ENCODE results near the gene GPD1. TPM values are rescaled to one million over a fixed set of nuclear protein-coding genes. Genes with fewer than 3 reads are reported as not detected.
"Not testable (repeated sequence)": the region's sequence is repeated elsewhere in the genome, so short reads cannot be mapped to it uniquely, and the experiment has no call there.

Gene GPD1
- total RNA-seq, 2 experiments from 2014 or later: 0.16 to 0.20 TPM

GRCh38 chr12:50129290-50129689 is 25.5 kb downstream of the GPD1 start:
- no peak overlapping the region for H3K27ac Mint-ChIP-seq
- no peaks in the 10 kb centered on the region for H3K9me3 Mint-ChIP-seq
- H3K27me3 Mint-ChIP-seq: no peaks in the 10 kb centered on the region
- peaks cover 29% of the 10 kb centered on the region for H3K36me3 Mint-ChIP-seq (ENCODE audit: low read depth)
- no peak for TF ChIP-seq CTCF (IDR thresholded peaks at IDR 0.05)
- ChIA-PET POLR2A (interaction anchor here (1.2 to 3.2 kb wide), 2 partner anchors 17 to 93 kb away, joined by 4 to 12 read pairs; partner anchors contain the start of gene COX14), CTCF (interaction anchor here (1.2 to 6.7 kb wide), 6 partner anchors 17 to 185 kb away, joined by 3 to 57 read pairs (median 5); partner anchors contain the start of genes CERS5 and COX14)
- DNase-seq (no peak), ATAC-seq (no peak)
- intact Hi-C loops (cut with micrococcal nuclease): no loop called here
- peaks cover 15% of the 10 kb centered on the region for H3K4me1 Mint-ChIP-seq (ENCODE audit: low read depth)
- H3K4me3 Mint-ChIP-seq: no peak overlapping the region

GRCh38 chr12:50132505-50133135 is 28.8 kb downstream of the GPD1 start:
- DNase-seq (no peak), ATAC-seq (peak; percentile 45)
- Mint-ChIP-seq H3K36me3 (ENCODE audit: low read depth) (peaks cover 41% of the 10 kb centered on the region), H3K27me3 (no peaks in the 10 kb centered on the region), H3K9me3 (no peaks in the 10 kb centered on the region), H3K27ac (peak overlapping the region; percentile 68), H3K4me1 (ENCODE audit: low read depth) (peaks cover 4% of the 10 kb centered on the region), H3K4me3 (no peak overlapping the region)
- ChIA-PET CTCF (interaction anchor here (0.6 to 6.7 kb wide), 33 partner anchors 8 to 182 kb away, joined by 3 to 57 read pairs (median 4); partner anchors contain the start of genes CERS5, COX14 and SMARCD1), POLR2A (interaction anchor here (0.7 to 1.0 kb wide), 3 partner anchors 14 to 90 kb away, joined by 3 to 4 read pairs (median 3); no protein-coding TSS in a partner anchor)
- TF ChIP-seq CTCF (IDR thresholded peaks at IDR 0.05): peak; percentile 39
- intact Hi-C loops (cut with micrococcal nuclease): no loop called here

DNA sequence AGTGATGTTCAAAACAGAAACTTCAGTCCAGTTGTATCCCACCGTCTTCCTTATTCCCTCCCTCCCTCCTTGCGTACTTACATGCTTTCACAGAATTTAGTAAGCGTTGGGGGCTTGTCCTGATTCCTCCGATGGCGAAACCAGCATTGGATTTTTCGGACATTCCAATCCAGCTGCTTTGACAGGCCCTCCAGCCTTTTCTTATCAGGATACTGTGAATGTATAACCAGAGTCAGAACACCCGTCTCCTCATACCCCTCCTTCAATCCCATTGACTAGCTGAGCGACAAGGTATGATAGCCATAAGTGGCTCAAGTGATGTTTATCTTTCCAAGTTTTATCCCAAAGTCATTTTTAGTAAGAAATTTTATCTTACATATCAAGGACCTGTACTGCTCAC is 39.2 kb downstream of the GPD1 start:
- intact Hi-C loops (cut with micrococcal nuclease): no loop called here
- H3K36me3 Mint-ChIP-seq (ENCODE audit: low read depth): peaks cover 6% of the 10 kb centered on the region
- ATAC-seq: no peak
- H3K9me3 Mint-ChIP-seq: no peaks in the 10 kb centered on the region
- DNase-seq: no peak
- TF ChIP-seq CTCF (IDR thresholded peaks at IDR 0.05): no peak
- no peaks in the 10 kb centered on the region for H3K27me3 Mint-ChIP-seq
- peaks cover 4% of the 10 kb centered on the region for H3K4me1 Mint-ChIP-seq (ENCODE audit: low read depth)
- POLR2A ChIA-PET: interaction anchor here (0.9 kb wide), 1 partner anchor 20 kb away, joined by 3 read pairs; no protein-coding TSS in a partner anchor
- H3K27ac Mint-ChIP-seq: no peak overlapping the region
- no peak overlapping the region for H3K4me3 Mint-ChIP-seq
- CTCF ChIA-PET: interaction anchor here (0.8 to 2.7 kb wide), 4 partner anchors 10 to 176 kb away, joined by 3 to 7 read pairs (median 4); partner anchors contain the start of gene COX14

- DNase-seq: no peak
- peaks cover 15% of the 10 kb centered on the region for H3K4me1 Mint-ChIP-seq (ENCODE audit: low read depth)
- H3K27me3 Mint-ChIP-seq: no peaks in the 10 kb centered on the region
- intact Hi-C loops (cut with micrococcal nuclease): no loop called here
- no peaks in the 10 kb centered on the region for H3K9me3 Mint-ChIP-seq
- ChIA-PET CTCF (interaction anchor here (0.8 to 2.4 kb wide), 7 partner anchors 13 to 179 kb away, joined by 3 to 8 read pairs (median 4); no protein-coding TSS in a partner anchor), POLR2A (interaction anchor here (1.0 kb wide), 1 partner anchor 18 kb away, joined by 3 read pairs; no protein-coding TSS in a partner anchor)
- H3K36me3 Mint-ChIP-seq (ENCODE audit: low read depth): peaks cover 6% of the 10 kb centered on the region
- TF ChIP-seq CTCF (IDR thresholded peaks at IDR 0.05): no peak
- ATAC-seq: no peak
- no peak overlapping the region for H3K27ac Mint-ChIP-seq
- H3K4me3 Mint-ChIP-seq: no peak overlapping the region
Measured at GRCh38 chr12:50145439-50145838, 41.6 kb downstream of the GPD1 start.

- ATAC-seq: no peak
- POLR2A ChIA-PET: interaction anchor here (0.6 to 2.5 kb wide), 5 partner anchors 10 to 313 kb away, joined by 3 to 7 read pairs (median 3); partner anchors contain the start of gene CERS5
- CTCF ChIA-PET: interaction anchor here (1.0 to 2.4 kb wide), 5 partner anchors 29 to 167 kb away, joined by 3 to 8 read pairs (median 6); no protein-coding TSS in a partner anchor
- Mint-ChIP-seq H3K27me3 (no peaks in the 10 kb centered on the region), H3K4me3 (no peak overlapping the region), H3K27ac (no peak overlapping the region), H3K36me3 (ENCODE audit: low read depth) (peaks cover 3% of the 10 kb centered on the region), H3K9me3 (no peaks in the 10 kb centered on the region), H3K4me1 (ENCODE audit: low read depth) (peaks cover 25% of the 10 kb centered on the region)
- no peak for DNase-seq
- TF ChIP-seq CTCF (IDR thresholded peaks at IDR 0.05): no peak
- intact Hi-C loops (cut with micrococcal nuclease): no loop called here
Measured at GRCh38 chr12:50147281-50147680, 43.5 kb downstream of the GPD1 start.

DNA sequence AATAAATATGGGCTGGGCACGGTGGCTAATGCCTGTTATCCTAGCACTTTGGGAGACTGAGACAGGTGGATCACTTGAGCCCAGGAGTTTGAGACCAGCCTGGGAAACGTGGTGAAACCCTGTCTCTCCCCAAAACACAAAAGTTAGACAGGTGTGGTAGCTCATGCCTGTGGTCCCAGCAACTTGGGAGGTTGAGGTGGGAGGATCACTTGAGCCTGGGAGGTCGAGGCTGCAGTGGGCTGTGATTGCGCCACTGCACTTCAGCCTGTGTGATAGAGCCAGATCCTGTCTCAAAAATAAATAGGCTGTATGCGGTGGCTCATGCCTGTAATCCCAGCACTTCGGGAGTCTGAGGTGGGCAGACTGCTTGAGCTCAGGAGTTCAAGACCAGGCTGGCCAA is 44.2 kb downstream of the GPD1 start:
- ChIA-PET POLR2A (interaction anchor here (1.2 to 2.5 kb wide), 2 partner anchors 15 to 19 kb away, joined by 3 to 7 read pairs; partner anchors contain the start of gene CERS5), CTCF (interaction anchor here (1.0 to 1.8 kb wide), 3 partner anchors 28 to 166 kb away, joined by 3 to 6 read pairs (median 3); no protein-coding TSS in a partner anchor)
- ATAC-seq; intact Hi-C loops (cut with micrococcal nuclease); H3K9me3 Mint-ChIP-seq; H3K36me3 Mint-ChIP-seq (ENCODE audit: low read depth); H3K27me3 Mint-ChIP-seq; DNase-seq; H3K27ac Mint-ChIP-seq; H3K4me3 Mint-ChIP-seq: not testable (repeated sequence)
- peaks cover 25% of the 10 kb centered on the region for H3K4me1 Mint-ChIP-seq (ENCODE audit: low read depth)

Measured in activated CD8-positive, alpha-beta T cell treated with anti-CD3 and anti-CD28 coated beads for 36 hours (primary cell).